Measurements from ENCODE around the gene FOXK1.
A peak's percentile ranks its signal among the peaks of the same experiment; 100 is the strongest.

Gene FOXK1

DNA sequence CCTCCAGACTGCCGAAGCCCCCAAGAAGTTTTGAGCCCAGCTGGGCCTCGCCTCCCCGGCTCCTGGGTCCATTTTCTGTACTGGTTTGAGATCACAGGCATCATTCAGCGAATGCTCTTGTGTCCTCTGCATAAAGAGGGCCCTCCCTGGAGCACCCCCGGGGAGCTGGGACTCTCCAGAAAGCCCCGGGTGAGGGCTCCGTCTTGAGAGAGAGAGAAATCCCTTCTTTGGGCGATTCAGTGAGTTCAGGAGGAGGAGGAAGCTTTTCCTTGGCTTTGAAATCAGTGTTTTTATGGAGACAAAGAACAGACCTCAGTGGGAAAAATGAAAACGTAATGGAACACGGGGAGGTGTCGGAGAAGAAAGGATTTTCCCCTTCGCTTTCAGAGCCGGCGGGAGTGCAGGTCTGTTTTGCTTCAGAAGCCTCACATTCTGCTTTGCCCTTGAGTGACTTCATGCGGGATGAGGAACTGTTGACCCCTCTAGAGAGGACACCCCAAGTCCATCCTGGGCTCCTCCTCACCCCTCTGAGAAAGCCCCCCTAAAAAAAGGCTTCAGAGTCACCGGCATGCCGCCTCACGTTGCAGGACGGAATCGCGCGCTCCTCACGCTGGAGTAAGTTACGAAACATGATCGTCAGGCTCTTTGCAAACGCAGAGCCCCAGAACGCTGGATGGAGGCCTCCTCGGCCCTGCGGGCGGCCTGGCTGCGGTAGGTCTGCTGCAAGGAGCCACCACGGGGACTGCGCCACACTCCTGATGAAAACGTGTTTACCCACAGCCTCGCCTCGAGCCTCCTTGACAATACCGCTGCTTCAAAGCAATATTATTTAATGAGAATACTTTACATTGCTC is 84.8 kb downstream of the FOXK1 start:
- no peak for ATAC-seq

GRCh38 chr7:4768597-4769569 is 86.8 kb downstream of the FOXK1 start:
- ATAC-seq = no peak

GRCh38 chr7:4769761-4770160 is 87.7 kb downstream of the FOXK1 start:
- no peak for ATAC-seq

DNA sequence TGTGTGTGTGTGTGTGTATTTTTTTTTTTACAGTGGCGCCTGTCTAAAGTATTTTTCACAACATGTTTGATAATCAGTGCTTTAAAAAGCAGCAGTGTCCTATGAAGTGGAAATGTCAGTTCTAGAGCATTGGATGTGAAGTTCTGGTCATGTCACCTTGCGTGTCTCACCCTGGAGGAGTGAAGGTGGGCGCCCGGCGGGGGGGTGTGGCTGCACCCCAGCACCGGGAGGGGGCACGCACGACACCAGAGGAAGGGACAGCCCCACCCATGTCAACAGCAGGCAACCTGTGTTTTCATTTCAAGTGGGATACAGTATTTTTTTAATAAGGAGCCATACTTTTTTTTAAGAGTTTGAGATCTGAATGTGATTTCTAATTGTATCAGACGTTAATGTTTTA is 88.8 kb downstream of the FOXK1 start:
- no peak for ATAC-seq

DNA sequence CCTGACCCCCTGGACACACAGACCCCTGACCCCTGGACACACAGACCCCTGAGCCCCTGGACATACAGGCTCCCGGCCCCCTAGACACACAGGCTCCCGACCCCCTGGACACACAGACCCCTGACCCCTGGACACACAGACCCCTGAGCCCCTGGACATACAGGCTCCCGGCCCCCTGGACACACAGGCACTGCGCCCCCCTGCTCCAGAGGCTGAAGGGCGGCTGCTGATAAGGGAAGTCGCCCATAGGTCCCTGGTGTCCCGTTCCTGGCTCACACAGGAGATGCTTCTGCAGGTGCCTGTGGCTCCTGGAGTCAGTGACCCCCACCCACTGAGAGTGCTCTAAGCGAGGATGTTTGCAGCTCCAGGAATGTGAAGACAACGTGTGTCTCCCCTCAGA is 89.6 kb downstream of the FOXK1 start:
- no peak for ATAC-seq

DNA sequence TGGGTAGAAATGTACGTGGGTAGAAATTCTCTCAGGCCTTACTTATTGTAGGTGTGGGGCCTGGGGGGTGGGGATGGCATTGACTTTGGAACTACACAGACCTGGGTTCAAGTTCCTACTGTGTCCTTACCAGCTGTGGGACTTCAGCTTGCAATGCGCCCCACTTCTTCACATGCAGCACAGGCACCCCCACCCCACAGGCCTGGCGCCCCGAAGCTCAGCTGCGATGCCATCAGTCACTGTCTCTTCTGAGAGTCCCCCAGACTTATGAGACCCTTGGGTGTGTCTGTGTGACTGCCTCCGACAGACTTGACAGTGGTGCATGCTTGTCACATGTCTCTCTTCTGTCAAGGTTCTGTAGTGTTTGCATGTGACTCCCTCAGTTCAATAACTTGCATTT is 90.2 kb downstream of the FOXK1 start:
- no peak for ATAC-seq

GRCh38 chr7:4774007-4774406 is 91.9 kb downstream of the FOXK1 start:
- no peak for ATAC-seq

DNA sequence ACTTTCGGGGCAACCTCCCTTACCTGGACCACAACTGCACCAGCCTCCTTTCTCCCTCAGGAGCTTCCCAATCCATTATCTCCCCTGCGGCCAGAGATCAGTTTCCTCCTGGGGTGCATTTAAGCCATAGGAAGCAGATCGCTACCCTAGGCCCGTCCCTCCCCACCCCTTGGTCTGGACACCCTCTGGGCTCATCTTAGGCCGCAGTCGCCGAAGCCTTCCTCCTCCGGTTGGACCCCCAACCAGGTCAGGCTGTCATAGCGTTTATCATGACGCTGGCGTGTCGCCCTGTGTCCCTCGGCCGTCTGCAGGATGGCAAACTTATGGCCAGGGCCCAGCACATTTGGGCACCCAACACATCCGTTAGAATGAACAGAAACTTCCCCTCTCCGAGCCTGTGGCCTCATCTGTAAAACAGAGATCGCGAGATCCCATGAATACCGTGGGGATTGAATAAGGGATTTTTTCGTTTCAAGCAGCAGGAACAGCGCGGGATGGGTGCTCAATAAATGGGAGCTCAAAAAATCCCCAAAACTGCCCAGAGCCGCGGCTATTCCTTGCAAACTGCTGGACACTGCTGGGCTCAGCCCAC is 92.7 kb downstream of the FOXK1 start:
- peak; percentile 2 to 3 for ATAC-seq

- peak; percentile 92 to 93 for ATAC-seq
Observed at GRCh38 chr7:4775250-4775847, 93.3 kb downstream of the FOXK1 start, which contains the start of gene AP5Z1. AP5Z1 (plus strand) TSS chr7:4775623; CDS start chr7:4775716, 93 bp downstream.

GRCh38 chr7:4775848-4776623 is 93.9 kb downstream of the FOXK1 start:
- peak; percentile 16 to 23 for ATAC-seq

GRCh38 chr7:4779118-4779517 is 97.0 kb downstream of the FOXK1 start:
- ATAC-seq = no peak

- ATAC-seq = no peak
Observed at GRCh38 chr7:4781366-4782069, 99.4 kb downstream of the FOXK1 start.

DNA sequence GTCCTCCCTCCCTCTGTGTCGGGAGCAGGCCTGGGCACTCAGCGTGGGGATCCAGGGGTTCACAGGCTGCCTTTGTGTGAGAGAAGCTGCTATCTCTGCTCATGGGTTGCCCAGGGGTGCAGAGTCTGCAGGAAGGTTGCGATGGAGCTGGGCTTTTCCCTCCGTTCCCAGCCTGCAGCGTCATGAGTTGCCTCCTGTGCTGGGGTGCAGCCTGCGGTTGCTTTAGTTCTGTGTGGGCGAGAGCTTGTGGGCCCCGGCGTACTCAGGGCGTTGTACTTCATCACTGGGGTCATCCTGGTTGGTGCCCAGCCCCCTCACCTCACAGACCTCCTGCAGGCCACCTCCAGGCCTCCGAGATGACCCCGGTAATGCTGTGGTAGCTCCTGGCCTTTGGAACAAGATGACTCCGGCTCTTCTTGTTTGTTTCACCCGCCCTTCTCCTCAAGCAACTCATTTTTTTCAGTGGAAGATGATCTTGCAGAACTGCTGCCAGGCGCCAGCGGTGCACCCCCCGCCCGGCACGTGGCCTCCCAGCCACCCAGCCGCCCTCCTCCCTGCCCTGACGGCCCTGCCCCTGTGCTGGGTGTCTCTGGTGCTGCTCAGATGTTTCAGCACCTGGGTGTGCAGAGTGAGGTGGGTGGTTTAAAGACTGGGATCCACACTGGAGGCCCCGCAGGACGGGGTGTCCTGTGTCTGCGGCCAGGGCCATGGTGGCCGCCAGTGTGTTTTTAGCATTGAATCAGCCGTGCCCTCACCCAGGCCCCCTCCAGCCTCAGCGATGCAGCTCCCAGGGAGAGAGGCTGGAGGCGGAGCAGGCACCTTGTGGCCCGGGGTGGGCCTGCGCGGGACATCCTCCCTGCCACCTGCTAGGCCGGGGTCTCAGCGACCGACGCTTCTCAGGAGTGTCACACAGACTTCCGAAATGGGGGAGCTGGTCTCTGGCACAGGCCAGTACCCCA is 100.5 kb downstream of the FOXK1 start:
- no peak for ATAC-seq

DNA sequence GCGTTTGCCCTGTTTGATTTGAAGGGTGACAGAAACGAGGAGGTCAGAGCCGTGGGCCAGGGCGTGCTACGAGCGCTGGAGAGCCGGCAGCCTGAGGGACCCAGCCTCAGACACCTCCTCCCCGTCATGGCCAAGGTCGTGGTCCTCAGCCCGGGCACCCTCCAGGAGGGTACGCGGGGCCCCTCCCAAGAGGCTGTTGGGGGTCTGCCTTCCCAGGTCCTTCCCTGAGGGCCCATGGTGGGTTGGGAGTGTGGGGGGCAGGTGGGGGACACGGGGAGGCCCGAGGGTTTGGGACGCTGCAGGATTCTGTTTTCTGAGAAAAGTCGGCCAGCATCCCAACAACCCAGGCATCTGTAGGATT is 101.2 kb downstream of the FOXK1 start:
- no peak for ATAC-seq

- ATAC-seq = no peak
Observed at GRCh38 chr7:4783762-4784351, 101.8 kb downstream of the FOXK1 start.

DNA sequence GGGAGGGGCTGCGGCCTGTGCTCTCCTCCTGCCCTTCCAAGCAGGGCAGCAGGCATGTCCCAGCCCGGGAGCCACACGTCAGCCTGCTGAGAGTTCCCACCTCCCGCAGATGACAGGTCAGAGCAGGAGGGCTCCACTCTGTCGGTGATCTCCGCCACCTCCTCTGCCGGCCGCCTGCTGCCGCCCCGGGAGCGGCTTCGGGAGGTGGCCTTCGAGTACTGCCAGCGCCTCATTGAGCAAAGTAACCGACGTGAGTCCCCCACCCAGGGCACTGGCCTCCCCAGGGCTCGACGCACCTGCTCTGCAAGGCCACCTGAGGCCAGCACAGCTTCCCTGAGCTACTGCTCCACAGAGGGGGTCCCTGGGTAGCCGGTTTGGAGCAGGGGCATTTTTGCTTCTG is 102.7 kb downstream of the FOXK1 start:
- no peak for ATAC-seq

GRCh38 chr7:4785371-4785770 is 103.3 kb downstream of the FOXK1 start:
- ATAC-seq = no peak

- no peak for ATAC-seq
Observed at GRCh38 chr7:4786015-4786414, 103.9 kb downstream of the FOXK1 start.

GRCh38 chr7:4787541-4787940 is 105.4 kb downstream of the FOXK1 start:
- ATAC-seq = no peak

All from activated CD4-positive, CD25-positive, alpha-beta regulatory T cell treated with anti-CD3 and anti-CD28 coated beads, Interleukin-2, amount 50 U/mL, for 24 hours (primary cell).